ENCODE measurements around the gene NEURL1. TPM values are rescaled to one million over a fixed set of nuclear protein-coding genes. Genes with fewer than 3 reads are reported as not detected.

Gene NEURL1
- polyA plus RNA-seq, 1 experiment, result 0.58 TPM

DNA sequence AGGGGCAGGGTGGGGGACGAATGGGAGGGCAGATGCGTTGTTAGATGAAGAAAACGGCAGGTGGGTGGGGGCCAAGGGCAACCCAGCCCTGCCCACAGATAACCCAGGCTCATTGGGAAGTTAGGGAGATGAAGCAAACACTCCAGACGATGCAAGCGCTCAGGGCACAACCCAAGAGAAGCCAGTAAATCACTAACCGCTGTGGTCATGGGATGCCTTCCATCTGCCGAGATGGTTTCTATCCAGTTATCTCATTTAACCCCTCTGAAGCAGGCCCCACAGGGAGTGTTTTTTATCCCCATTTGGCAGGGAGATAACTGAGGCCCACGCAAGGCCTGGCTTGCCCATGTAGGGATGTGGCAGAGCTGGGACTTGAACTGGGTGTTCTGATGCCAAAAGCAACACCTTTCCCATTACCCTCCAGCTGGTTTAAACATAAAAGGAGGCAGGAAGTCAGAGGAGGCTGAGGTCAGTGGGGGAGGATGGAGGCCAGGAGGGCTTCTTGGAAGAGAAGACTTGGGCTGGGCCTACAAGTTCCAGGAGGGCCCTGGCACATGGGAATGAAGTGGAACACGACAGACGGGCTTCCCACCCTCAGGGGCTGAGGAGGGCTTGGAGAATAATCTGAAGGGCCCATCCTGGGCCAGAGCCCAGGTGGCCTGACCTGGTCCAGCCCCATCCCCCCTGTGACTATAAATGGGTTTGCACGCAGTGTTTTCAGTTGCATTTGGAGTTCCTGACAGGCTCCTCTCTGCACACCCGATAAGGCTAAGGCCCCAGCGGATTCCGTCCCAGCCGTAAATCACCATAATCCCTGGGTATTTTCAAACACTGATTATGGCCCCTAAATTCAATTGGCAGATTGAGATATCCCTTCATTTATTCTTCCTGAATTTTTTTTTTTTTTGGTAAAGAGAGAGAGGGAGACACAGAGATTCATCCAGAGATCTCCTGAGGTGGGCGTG, 80.9 kb downstream of the NEURL1 start:
- TF ChIP-seq, protein P1, sequence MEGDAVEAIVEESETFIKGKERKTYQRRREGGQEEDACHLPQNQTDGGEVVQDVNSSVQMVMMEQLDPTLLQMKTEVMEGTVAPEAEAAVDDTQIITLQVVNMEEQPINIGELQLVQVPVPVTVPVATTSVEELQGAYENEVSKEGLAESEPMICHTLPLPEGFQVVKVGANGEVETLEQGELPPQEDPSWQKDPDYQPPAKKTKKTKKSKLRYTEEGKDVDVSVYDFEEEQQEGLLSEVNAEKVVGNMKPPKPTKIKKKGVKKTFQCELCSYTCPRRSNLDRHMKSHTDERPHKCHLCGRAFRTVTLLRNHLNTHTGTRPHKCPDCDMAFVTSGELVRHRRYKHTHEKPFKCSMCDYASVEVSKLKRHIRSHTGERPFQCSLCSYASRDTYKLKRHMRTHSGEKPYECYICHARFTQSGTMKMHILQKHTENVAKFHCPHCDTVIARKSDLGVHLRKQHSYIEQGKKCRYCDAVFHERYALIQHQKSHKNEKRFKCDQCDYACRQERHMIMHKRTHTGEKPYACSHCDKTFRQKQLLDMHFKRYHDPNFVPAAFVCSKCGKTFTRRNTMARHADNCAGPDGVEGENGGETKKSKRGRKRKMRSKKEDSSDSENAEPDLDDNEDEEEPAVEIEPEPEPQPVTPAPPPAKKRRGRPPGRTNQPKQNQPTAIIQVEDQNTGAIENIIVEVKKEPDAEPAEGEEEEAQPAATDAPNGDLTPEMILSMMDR (IDR thresholded peaks at IDR 0.05; ENCODE audit: insufficient read depth, low read depth, low read length), result no peak
- CTCF ChIA-PET, result no interaction called here
- Histone ChIP-seq H3K36me3 (ENCODE audit: control insufficient read depth, insufficient read depth, low read length) (no peaks in the 10 kb centered on the region), H3K27me3 (ENCODE audit: control insufficient read depth, insufficient read depth, low read length) (peaks cover 2% of the 10 kb centered on the region), H3K4me3 (ENCODE audit: low read depth, low read length) (no peak overlapping the region)
- no peak for DNase-seq (ENCODE audit: low read depth)
- POLR2A ChIA-PET, result no interaction called here

- TF ChIP-seq, protein P1 (IDR thresholded peaks at IDR 0.05; ENCODE audit: insufficient read depth, low read depth, low read length), result no peak
- CTCF ChIA-PET, result interaction anchor here (2.7 kb wide), 1 partner anchor 16 kb away, joined by 13 read pairs; no protein-coding TSS in a partner anchor
- Histone ChIP-seq H3K4me3 (ENCODE audit: low read depth, low read length) (no peak overlapping the region), H3K27me3 (ENCODE audit: control insufficient read depth, insufficient read depth, low read length) (peaks cover 2% of the 10 kb centered on the region), H3K36me3 (ENCODE audit: control insufficient read depth, insufficient read depth, low read length) (no peaks in the 10 kb centered on the region)
- DNase-seq (ENCODE audit: low read depth), result no peak
- POLR2A ChIA-PET, result no interaction called here
Observed at GRCh38 chr10:103575416-103576075, 82.0 kb downstream of the NEURL1 start.

GRCh38 chr10:103576076-103576471, 82.6 kb downstream of the NEURL1 start:
- TF ChIP-seq, protein P1 (IDR thresholded peaks at IDR 0.05; ENCODE audit: insufficient read depth, low read depth, low read length), result no peak
- DNase-seq (ENCODE audit: low read depth), result no peak
- no peaks in the 10 kb centered on the region for H3K36me3 ChIP-seq (ENCODE audit: control insufficient read depth, insufficient read depth, low read length)
- POLR2A ChIA-PET, result no interaction called here
- CTCF ChIA-PET, result interaction anchor here (2.7 kb wide), 1 partner anchor 15 kb away, joined by 13 read pairs; no protein-coding TSS in a partner anchor
- no peak overlapping the region for H3K4me3 ChIP-seq (ENCODE audit: low read depth, low read length)
- peaks cover 5% of the 10 kb centered on the region for H3K27me3 ChIP-seq (ENCODE audit: control insufficient read depth, insufficient read depth, low read length)

DNA sequence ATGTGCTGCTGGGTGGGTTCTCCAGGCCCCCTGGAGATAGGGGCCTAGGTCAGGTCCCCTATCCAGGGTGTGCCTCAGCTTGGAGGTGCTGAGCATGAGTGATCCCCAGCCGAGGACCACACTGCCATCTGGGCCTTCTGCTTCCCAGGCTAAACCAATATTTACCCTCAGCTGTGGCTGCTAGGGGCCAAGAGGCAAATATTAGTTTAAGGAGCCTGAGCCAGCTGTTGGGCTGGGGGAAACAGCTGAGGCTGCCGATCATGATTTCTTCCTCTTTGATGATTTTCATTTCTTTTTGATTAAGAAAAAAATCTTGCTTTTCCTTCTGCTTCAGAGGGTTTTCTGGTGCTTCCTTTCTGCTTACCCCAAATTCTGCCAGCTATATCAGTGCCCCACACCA, 83.4 kb downstream of the NEURL1 start:
- DNase-seq (ENCODE audit: low read depth), result no peak
- Histone ChIP-seq H3K27me3 (ENCODE audit: control insufficient read depth, insufficient read depth, low read length) (peaks cover 7% of the 10 kb centered on the region), H3K36me3 (ENCODE audit: control insufficient read depth, insufficient read depth, low read length) (no peaks in the 10 kb centered on the region), H3K4me3 (ENCODE audit: low read depth, low read length) (no peak overlapping the region)
- TF ChIP-seq, protein P1 (IDR thresholded peaks at IDR 0.05; ENCODE audit: insufficient read depth, low read depth, low read length), result no peak
- ChIA-PET POLR2A (interaction anchor here (0.7 kb wide), 1 partner anchor 10 kb away, joined by 3 read pairs; no protein-coding TSS in a partner anchor), CTCF (interaction anchor here (0.8 to 2.7 kb wide), 2 partner anchors 12 to 14 kb away, joined by 3 to 13 read pairs; no protein-coding TSS in a partner anchor)
